GM19025 (cell line): ENCODE measurements around the gene HEATR5B.
"Not testable (repeated sequence)": the region's sequence is repeated elsewhere in the genome, so short reads cannot be mapped to it uniquely, and the experiment has no call there.

Source experiments
- ATAC-seq: cut with Tn5 transposase; IDR thresholded peaks from one replicate; pipeline ENCODE4 v1.9.1; 2021; ENCODE audit warnings: mild to moderate bottlenecking, low read depth, moderate library complexity; ENCODE audit not compliant: unreplicated experiment

HEATR5B gene

GRCh38 chr2:36952748-36953197, 131.4 kb downstream of the HEATR5B start:
- ATAC-seq, result no peak

DNA sequence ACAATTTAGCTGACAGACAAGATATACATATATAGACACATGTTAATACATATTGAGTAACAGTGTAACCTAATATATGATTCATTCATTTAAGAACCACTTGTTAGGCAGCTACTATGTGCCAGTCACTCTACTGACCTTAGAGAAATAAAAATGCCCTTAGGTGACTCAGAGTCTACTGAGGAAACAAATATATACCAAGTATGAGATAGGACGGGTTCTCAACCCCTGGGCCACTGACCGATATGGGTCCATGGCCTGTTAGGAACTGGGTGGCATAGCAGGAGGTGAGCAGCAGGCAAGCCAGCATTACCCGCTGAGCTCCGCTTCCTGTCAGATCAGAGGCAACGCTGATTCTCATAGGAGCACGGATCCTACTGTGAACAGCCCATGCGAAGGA, 132.6 kb downstream of the HEATR5B start:
- ATAC-seq, result no peak

DNA sequence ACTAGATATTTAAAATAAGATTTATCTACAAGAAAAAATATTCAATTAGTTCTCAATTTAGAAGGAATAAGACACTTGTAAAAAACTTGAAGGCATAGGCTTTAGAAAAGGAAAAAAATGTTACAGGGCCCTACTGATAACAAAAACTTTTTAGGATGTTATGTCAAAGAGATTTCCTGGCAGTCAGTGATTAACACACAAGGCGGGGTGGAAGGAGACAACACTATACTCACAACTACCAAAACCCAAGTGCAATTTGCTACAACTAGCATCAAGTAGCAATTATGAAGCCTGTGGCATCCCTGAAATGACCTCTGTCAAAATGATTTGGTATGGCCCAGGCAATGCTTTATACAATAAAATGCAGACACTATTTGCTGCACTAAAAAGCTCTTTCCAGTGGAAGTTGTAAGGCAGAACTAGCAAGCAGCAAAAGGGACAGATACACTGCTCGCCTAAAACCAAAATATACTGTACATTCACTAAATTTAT, 133.1 kb downstream of the HEATR5B start:
- ATAC-seq, result no peak

GRCh38 chr2:36949845-36950244, 134.3 kb downstream of the HEATR5B start:
- no peak for ATAC-seq

GRCh38 chr2:36945240-36945639, 138.9 kb downstream of the HEATR5B start:
- not testable (repeated sequence) for ATAC-seq

- no peak for ATAC-seq
Observed at GRCh38 chr2:36941867-36942266, 142.3 kb downstream of the HEATR5B start.

DNA sequence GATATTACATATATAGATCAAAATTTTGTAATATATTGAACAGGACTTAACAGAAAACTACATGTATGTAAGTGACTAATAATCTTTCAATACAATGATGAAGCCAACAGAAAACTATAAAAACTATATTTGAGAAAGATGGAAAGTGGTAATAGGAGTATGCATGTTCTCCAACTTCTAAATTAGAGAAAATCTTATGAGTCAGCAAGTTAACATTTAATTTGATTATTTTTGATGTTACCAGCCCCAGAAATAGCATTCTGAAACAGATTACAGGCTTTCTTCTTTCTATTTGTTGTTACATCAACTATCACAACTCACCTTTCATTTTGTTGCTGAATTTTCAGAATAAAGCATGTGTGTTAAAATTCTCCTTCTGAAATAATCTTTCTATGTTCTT, 147.6 kb downstream of the HEATR5B start:
- not testable (repeated sequence) for ATAC-seq

- ATAC-seq, result not testable (repeated sequence)
Observed at GRCh38 chr2:36931688-36932087, 152.5 kb downstream of the HEATR5B start.
